Motor neuron (in vitro differentiated cells): Measurements from ENCODE around the gene ZNF423. TPM values are rescaled to one million over a fixed set of nuclear protein-coding genes. Genes with fewer than 3 reads are reported as not detected.

Source experiments
- ATAC-seq, 8 experiments: fragments of 200-7000 bp; cut with Tn5 transposase; replicated peaks in 6 of 8; 2 replicates each; pipeline ENCODE4 v1.8.0; 2021; ENCODE audit warnings: mild to moderate bottlenecking in 8 of 8, moderate library complexity in 8 of 8
- H3K27ac ChIP-seq, 2 donors: fragments of 250-450 bp; sonication (Bioruptor Pico); 2 replicates each; pipeline ENCODE4 v1.9.0; 2021; ENCODE audit warnings: antibody characterized with exemption in 2 of 2, mild to moderate bottlenecking in 2 of 2, moderate library complexity in 1 of 2
- H3K4me1 ChIP-seq, 2 donors: fragments of 250-450 bp; sonication (Bioruptor Pico); replicated peaks in 1 of 2; 2 replicates each; pipeline ENCODE4 v1.6.1; 2021; ENCODE audit warnings: antibody characterized with exemption in 2 of 2, mild to moderate bottlenecking in 2 of 2, moderate library complexity in 1 of 2
- H3K4me3 ChIP-seq, 5 donors: fragments of 250-450 bp; sonication (Bioruptor Pico); 2 replicates each; pipeline ENCODE4 v1.9.0; 2021; ENCODE audit warnings: antibody characterized with exemption in 5 of 5, mild to moderate bottlenecking in 5 of 5, moderate library complexity in 4 of 5
- WGBS, 10 experiments: fragments of 450-650 bp; shearing (Covaris generic); methylation state at CpG; one replicate each; pipeline ENCODE4 v1.0.0; 2022; 5-methylcytosine and 5-hydroxymethylcytosine counted together
- in situ Hi-C, 9 experiments: fragments of 400-800 bp; cut with MboI; loops; one replicate each; pipeline ENCODE4 v1.15.0; 2021; ENCODE audit warnings: low sequenced_read_pairs in 9 of 9, low pct_unique_long_range_greater_than_20kb in 2 of 9; ENCODE audit not compliant: unreplicated experiment in 9 of 9
- total RNA-seq, 8 experiments: library from RNA; unstranded; fragments of 300-600 nt; gene quantifications; 2 replicates each; pipeline versions ENCODE4 v1.2.3 to v1.2.4, GENCODE V29; 2022

Gene ZNF423
- total RNA-seq, 8 experiments from 2014 or later, result 1.1 to 31.2 (median 19.0) TPM

GRCh38 chr16:49460786-49461470, 395.0 kb downstream of the ZNF423 start:
- H3K27ac ChIP-seq, result no peak overlapping the region
- WGBS, 10 experiments, result 90 to 100% (median 92%) methylated on average over 1 to 5 of the region's 10 CpGs; no CpG with 5 or more reads in 7 of the 10 experiments
- H3K4me3 ChIP-seq, result no peak overlapping the region
- in situ Hi-C loops, result no loop called here
- H3K4me1 ChIP-seq, result peaks cover 9 to 10% of the 10 kb centered on the region in 2 donors
- no peak for ATAC-seq

GRCh38 chr16:49459953-49460735, 395.8 kb downstream of the ZNF423 start:
- WGBS, 10 experiments, result 0 to 76% (median 55%) methylated on average over 1 to 4 of the region's 6 CpGs; no CpG with 5 or more reads in 3 of the 10 experiments
- H3K27ac ChIP-seq, result no peak overlapping the region
- ATAC-seq, result no peak
- in situ Hi-C loops, result no loop called here
- peaks cover 9 to 10% of the 10 kb centered on the region in 2 donors for H3K4me1 ChIP-seq
- no peak overlapping the region for H3K4me3 ChIP-seq

- 8 to 100% (median 80%) methylated on average over 1 to 4 of the region's 5 CpGs; no CpG with 5 or more reads in 3 of the 10 experiments for WGBS, 10 experiments
- in situ Hi-C loops, result no loop called here
- ATAC-seq, result no peak
- Histone ChIP-seq H3K4me3 (no peak overlapping the region), H3K4me1 (peaks cover 8 to 9% of the 10 kb centered on the region in 2 donors), H3K27ac (no peak overlapping the region)
Measured at GRCh38 chr16:49458656-49459445, 397.1 kb downstream of the ZNF423 start.

- Histone ChIP-seq H3K4me1 (peaks cover 2 to 3% of the 10 kb centered on the region in 2 donors), H3K27ac (no peak overlapping the region), H3K4me3 (no peak overlapping the region)
- ATAC-seq, result no peak
- in situ Hi-C loops, result no loop called here
- WGBS, 10 experiments, result 13 to 100% (median 56%) methylated on average over 1 to 5 of the region's 6 CpGs; no CpG with 5 or more reads in 3 of the 10 experiments
Measured at GRCh38 chr16:49458243-49458642, 397.7 kb downstream of the ZNF423 start.

- H3K4me1 ChIP-seq, result peaks cover 0 to 6% of the 10 kb centered on the region in 2 donors
- no peak for ATAC-seq
- in situ Hi-C loops, result no loop called here
- no peak overlapping the region for H3K4me3 ChIP-seq
- WGBS, 10 experiments, result 14 to 84% (median 48%) methylated on average over 1 to 6 of the region's 7 CpGs; no CpG with 5 or more reads in 4 of the 10 experiments
- H3K27ac ChIP-seq, result no peak overlapping the region
Measured at GRCh38 chr16:49457196-49457595, 398.7 kb downstream of the ZNF423 start.

- Histone ChIP-seq H3K4me1 (peaks cover 0 to 9% of the 10 kb centered on the region in 2 donors), H3K4me3 (no peak overlapping the region), H3K27ac (no peak overlapping the region)
- WGBS, 10 experiments, result 40 to 63% methylated on average over 2 of the region's 10 CpGs; no CpG with 5 or more reads in 8 of the 10 experiments
- no peak for ATAC-seq
- in situ Hi-C loops, result no loop called here
Measured at GRCh38 chr16:49456763-49457162, 399.1 kb downstream of the ZNF423 start.

- Histone ChIP-seq H3K4me1 (peaks cover 0 to 9% of the 10 kb centered on the region in 2 donors), H3K27ac (no peak overlapping the region), H3K4me3 (no peak overlapping the region)
- in situ Hi-C loops, result no loop called here
- 0 to 100% (median 80%) methylated on average over 1 to 3 of the region's 8 CpGs; no CpG with 5 or more reads in 6 of the 10 experiments for WGBS, 10 experiments
- no peak for ATAC-seq
Measured at GRCh38 chr16:49455991-49456745, 399.7 kb downstream of the ZNF423 start.

GRCh38 chr16:49455181-49455990, 400.5 kb downstream of the ZNF423 start:
- H3K4me1 ChIP-seq, result peaks cover 0 to 9% of the 10 kb centered on the region in 2 donors
- WGBS, 10 experiments, result 40 to 100% (median 80%) methylated on average over 1 to 4 of the region's 11 CpGs; no CpG with 5 or more reads in 3 of the 10 experiments
- in situ Hi-C loops, result no loop called here
- no peak for ATAC-seq
- no peak overlapping the region for H3K27ac ChIP-seq
- no peak overlapping the region for H3K4me3 ChIP-seq

GRCh38 chr16:49454426-49455180, 401.3 kb downstream of the ZNF423 start:
- H3K27ac ChIP-seq, result no peak overlapping the region
- no peak for ATAC-seq
- H3K4me1 ChIP-seq, result peaks cover 0 to 9% of the 10 kb centered on the region in 2 donors
- in situ Hi-C loops, result no loop called here
- H3K4me3 ChIP-seq, result no peak overlapping the region
- WGBS, 10 experiments, result 0 to 100% (median 77%) methylated on average over 1 to 7 of the region's 12 CpGs

- in situ Hi-C loops, result no loop called here
- 90 to 100% (median 100%) methylated on average over 1 to 3 of the region's 5 CpGs; no CpG with 5 or more reads in 3 of the 10 experiments for WGBS, 10 experiments
- Histone ChIP-seq H3K27ac (no peak overlapping the region), H3K4me1 (peaks cover 0 to 9% of the 10 kb centered on the region in 2 donors), H3K4me3 (no peak overlapping the region)
- ATAC-seq, result no peak
Measured at GRCh38 chr16:49453983-49454382, 401.9 kb downstream of the ZNF423 start.

GRCh38 chr16:49453021-49453420, 402.9 kb downstream of the ZNF423 start:
- 20 to 83% (median 81%) methylated on average over 1 to 4 of the region's 5 CpGs; no CpG with 5 or more reads in 6 of the 10 experiments for WGBS, 10 experiments
- in situ Hi-C loops, result no loop called here
- no peak for ATAC-seq
- Histone ChIP-seq H3K27ac (no peak overlapping the region), H3K4me3 (no peak overlapping the region), H3K4me1 (peaks cover 0 to 9% of the 10 kb centered on the region in 2 donors)
